SK-N-SH treated with all-trans-retinoic acid at 6 μM for 48 hours (cell line): ENCODE measurements around the gene FRMD5.

Source experiments
- CREB5 ChIP-seq: fragments of 250-450 bp; sonication (Bioruptor Pico); IDR thresholded peaks from 2 replicates; pipeline ENCODE4 v1.5.1; 2020; ENCODE audit warnings: low read depth, mild to moderate bottlenecking, moderate library complexity
- CSRNP3 ChIP-seq: fragments of 250-450 bp; sonication (Bioruptor Pico); IDR thresholded peaks from 2 replicates; pipeline ENCODE4 v1.5.1; 2021; ENCODE audit warnings: mild to moderate bottlenecking, moderate library complexity
- GLIS3 ChIP-seq: fragments of 250-450 bp; sonication (Bioruptor Pico); IDR thresholded peaks from 2 replicates; pipeline ENCODE4 v1.5.0; 2020; ENCODE audit warnings: mild to moderate bottlenecking, moderate library complexity
- PATZ1 ChIP-seq: fragments of 250-450 bp; sonication (Bioruptor Pico); IDR thresholded peaks from 2 replicates; pipeline ENCODE4 v1.8.0; 2020; ENCODE audit warnings: mild to moderate bottlenecking, moderate library complexity, borderline replicate concordance
- RARB ChIP-seq: fragments of 250-450 bp; sonication (Bioruptor Pico); IDR thresholded peaks from 2 replicates; pipeline ENCODE4 v1.8.0; 2021; ENCODE audit warnings: mild to moderate bottlenecking, moderate library complexity
- TOX ChIP-seq: fragments of 250-450 bp; sonication (Bioruptor Pico); IDR thresholded peaks from 2 replicates; pipeline ENCODE4 v1.8.0; 2021; ENCODE audit warnings: mild to moderate bottlenecking, moderate library complexity, borderline replicate concordance
- TSHZ2 ChIP-seq: fragments of 250-450 bp; sonication (Bioruptor Pico); IDR thresholded peaks from 2 replicates; pipeline ENCODE4 v1.5.0; 2020; ENCODE audit warnings: mild to moderate bottlenecking, moderate library complexity
- ZFP3 ChIP-seq: fragments of 250-450 bp; sonication (Bioruptor Pico); IDR thresholded peaks from 2 replicates; pipeline ENCODE4 v1.5.0; 2020; ENCODE audit warnings: mild to moderate bottlenecking, moderate library complexity
- ZFP30 ChIP-seq: fragments of 450-650 bp; formaldehyde crosslinking; IDR thresholded peaks from 2 replicates; pipeline ENCODE4 v1.5.0; 2022; ENCODE audit warnings: mild to moderate bottlenecking, moderate library complexity
- ZNF8 ChIP-seq: fragments of 450-650 bp; formaldehyde crosslinking; IDR thresholded peaks from 2 replicates; pipeline ENCODE4 v1.5.0; 2020; ENCODE audit warnings: mild to moderate bottlenecking, moderate library complexity

GRCh38 chr15:43987924-43988323, 207.1 kb downstream of the FRMD5 start:
- TF ChIP-seq RARB (CRISPR knock-in tag) (no peak), TOX (no peak), PATZ1 (CRISPR knock-in tag) (no peak), ZFP30 (no peak), TSHZ2 (CRISPR knock-in tag) (no peak), ZNF8 (CRISPR knock-in tag) (no peak), CSRNP3 (no peak), CREB5 (CRISPR knock-in tag) (no peak), GLIS3 (CRISPR knock-in tag) (no peak), ZFP3 (CRISPR knock-in tag) (no peak)
